Lower lobe of right lung (tissue), 2 donors: ENCODE measurements around the gene MYRF. TPM values are rescaled to one million over a fixed set of nuclear protein-coding genes. Genes with fewer than 3 reads are reported as not detected.

Source experiments
- ATAC-seq, 2 donors: fragments of 200-7000 bp; cut with Tn5 transposase; one replicate each; pipeline ENCODE4 v1.9.1; 2020 to 2022; ENCODE audit warnings: mild to moderate bottlenecking in 2 of 2, moderate library complexity in 2 of 2
- DNase-seq: peaks from one replicate; pipeline ENCODE4 v3.0.0-alpha.2; 2020
- H3K27ac ChIP-seq: fragments of 200-600 bp; one replicate; pipeline ENCODE4 v1.8.0; 2022
- H3K27me3 ChIP-seq: fragments of 200-600 bp; one replicate; pipeline ENCODE4 v1.8.0; 2022; ENCODE audit warnings: low read depth
- H3K36me3 ChIP-seq: fragments of 200-600 bp; one replicate; pipeline ENCODE4 v1.8.0; 2022; ENCODE audit warnings: mild to moderate bottlenecking
- H3K4me1 ChIP-seq: fragments of 200-600 bp; one replicate; pipeline ENCODE4 v1.8.0; 2022
- H3K4me3 ChIP-seq: fragments of 200-600 bp; one replicate; pipeline ENCODE4 v1.8.0; 2022; ENCODE audit warnings: mild to moderate bottlenecking
- H3K9me3 ChIP-seq: fragments of 200-600 bp; one replicate; pipeline ENCODE4 v1.8.0; 2022
- intact Hi-C: fragments of 100-400 bp; cut with DNase I; formaldehyde crosslinking; loops from one replicate; pipeline ENCODE4 v1.11.0; 2022
- total RNA-seq: library from RNA; stranded (reverse); fragmentation: NEBNext Ultra II Directional; extraction: Animal tissue kit (Norgen Biotek cat#: 25700); gene quantifications from one replicate; pipeline ENCODE4 v1.2.1, GENCODE V29; 2021
- TF ChIP-seq, protein P1 (sequence below): fragments of 200-600 bp; IDR thresholded peaks from one replicate; pipeline ENCODE4 v1.8.0; 2022; ENCODE audit warnings: antibody characterized with exemption, mild to moderate bottlenecking
- donor health status: DM: no; HTN: yes; CAD: no; lungs with severe emphysema.

The MYRF gene
- total RNA-seq, 1 donor from 2014 or later, result 37.9 TPM

DNA sequence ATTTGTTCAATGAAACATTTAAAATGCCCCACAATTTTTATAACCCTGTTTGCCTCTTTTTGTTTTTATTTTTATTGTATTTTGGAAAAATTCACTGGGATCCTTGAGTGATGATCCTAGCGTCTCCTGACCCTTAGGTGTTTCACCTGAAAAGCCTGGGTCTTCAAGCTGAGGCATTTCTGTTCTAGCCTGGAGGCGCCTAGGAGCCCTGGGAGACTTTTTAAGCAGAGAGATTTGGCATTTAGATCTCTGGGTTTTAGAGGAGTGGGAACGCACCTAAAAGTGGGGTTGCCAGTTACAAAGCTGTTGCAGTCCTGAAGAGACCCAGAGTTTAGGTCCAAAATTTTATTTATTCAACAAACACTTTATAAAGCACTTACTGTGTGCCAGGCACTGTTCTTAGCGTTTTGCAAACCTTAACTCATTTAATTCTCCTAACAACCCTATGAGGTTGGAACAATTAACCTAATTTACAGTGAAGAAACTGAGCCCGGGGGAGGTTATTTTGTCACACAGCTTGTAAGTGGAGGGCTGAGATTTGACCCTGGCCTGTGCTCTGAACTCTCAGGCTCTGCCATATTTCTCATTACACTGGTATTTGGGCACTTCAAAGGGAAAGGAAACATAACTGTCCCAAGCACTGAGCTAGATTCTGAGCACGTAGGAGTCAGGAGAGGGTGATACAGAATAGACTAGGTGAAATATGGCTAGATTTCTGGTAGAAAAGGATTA lies 65.2 kb downstream of the MYRF start:
- H3K4me3 ChIP-seq, result peak overlapping the region; percentile 82
- H3K9me3 ChIP-seq, result no peaks in the 10 kb centered on the region
- no peak for DNase-seq
- peak overlapping the region; percentile 99 for H3K27ac ChIP-seq
- intact Hi-C loops, result no loop called here
- no peaks in the 10 kb centered on the region for H3K27me3 ChIP-seq
- TF ChIP-seq, protein P1, sequence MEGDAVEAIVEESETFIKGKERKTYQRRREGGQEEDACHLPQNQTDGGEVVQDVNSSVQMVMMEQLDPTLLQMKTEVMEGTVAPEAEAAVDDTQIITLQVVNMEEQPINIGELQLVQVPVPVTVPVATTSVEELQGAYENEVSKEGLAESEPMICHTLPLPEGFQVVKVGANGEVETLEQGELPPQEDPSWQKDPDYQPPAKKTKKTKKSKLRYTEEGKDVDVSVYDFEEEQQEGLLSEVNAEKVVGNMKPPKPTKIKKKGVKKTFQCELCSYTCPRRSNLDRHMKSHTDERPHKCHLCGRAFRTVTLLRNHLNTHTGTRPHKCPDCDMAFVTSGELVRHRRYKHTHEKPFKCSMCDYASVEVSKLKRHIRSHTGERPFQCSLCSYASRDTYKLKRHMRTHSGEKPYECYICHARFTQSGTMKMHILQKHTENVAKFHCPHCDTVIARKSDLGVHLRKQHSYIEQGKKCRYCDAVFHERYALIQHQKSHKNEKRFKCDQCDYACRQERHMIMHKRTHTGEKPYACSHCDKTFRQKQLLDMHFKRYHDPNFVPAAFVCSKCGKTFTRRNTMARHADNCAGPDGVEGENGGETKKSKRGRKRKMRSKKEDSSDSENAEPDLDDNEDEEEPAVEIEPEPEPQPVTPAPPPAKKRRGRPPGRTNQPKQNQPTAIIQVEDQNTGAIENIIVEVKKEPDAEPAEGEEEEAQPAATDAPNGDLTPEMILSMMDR, result no peak
- no peak for ATAC-seq
- peaks cover 12% of the 10 kb centered on the region for H3K4me1 ChIP-seq
- peaks cover 4% of the 10 kb centered on the region for H3K36me3 ChIP-seq

- ATAC-seq (no peak), DNase-seq (no peak)
- intact Hi-C loops, result no loop called here
- Histone ChIP-seq H3K27ac (no peak overlapping the region), H3K27me3 (no peaks in the 10 kb centered on the region), H3K9me3 (no peaks in the 10 kb centered on the region), H3K4me3 (no peak overlapping the region), H3K4me1 (peaks cover 7% of the 10 kb centered on the region), H3K36me3 (no peaks in the 10 kb centered on the region)
- TF ChIP-seq, protein P1, result no peak
Observed at GRCh38 chr11:61820174-61820573, 67.7 kb downstream of the MYRF start.

GRCh38 chr11:61826930-61827570 lies 74.6 kb downstream of the MYRF start:
- TF ChIP-seq, protein P1, result no peak

GRCh38 chr11:61827571-61828378 lies 75.3 kb downstream of the MYRF start, which contains the start of gene FADS2:
Gene FADS2, plus strand, starts transcription at chr11:61828300. Its CDS starts 91 bp downstream, at chr11:61828391.
- H3K4me3 ChIP-seq, result peak within 1 kb of the TSS; percentile 67
- ATAC-seq (peak; percentile 91 to 94), DNase-seq (peak; percentile 94)
- intact Hi-C loops, result no loop called here
- H3K27me3 ChIP-seq, result peaks cover 17% of the 10 kb centered on the region
- H3K27ac ChIP-seq, result peak within 1 kb of the TSS; percentile 85
- TF ChIP-seq, protein P1, result no peak
- H3K4me1 ChIP-seq, result peaks cover 40% of the 10 kb centered on the region
- H3K9me3 ChIP-seq, result no peaks in the 10 kb centered on the region
- H3K36me3 ChIP-seq, result no peaks in the 10 kb centered on the region

More at GRCh38 chr11:61826930-61827570, 74.6 kb downstream of the MYRF start:
- peak; percentile 4 to 30 for ATAC-seq
- DNase-seq, result peak; percentile 65
- Histone ChIP-seq H3K9me3 (no peaks in the 10 kb centered on the region), H3K27ac (peak overlapping the region; percentile 85), H3K4me1 (peaks cover 40% of the 10 kb centered on the region), H3K27me3 (peaks cover 17% of the 10 kb centered on the region), H3K36me3 (no peaks in the 10 kb centered on the region), H3K4me3 (peak overlapping the region; percentile 67)
- intact Hi-C loops, result no loop called here

GRCh38 chr11:61828379-61828628 lies 75.9 kb downstream of the MYRF start:
- intact Hi-C loops, result no loop called here
- ATAC-seq, result peak in 1 of 2 donors; percentile 1
- TF ChIP-seq, protein P1, result no peak

More at GRCh38 chr11:61828379-61828628, 75.9 kb downstream of the MYRF start:
- H3K4me1 ChIP-seq, result peaks cover 40% of the 10 kb centered on the region
- H3K4me3 ChIP-seq, result peak overlapping the region; percentile 67
- H3K36me3 ChIP-seq, result no peaks in the 10 kb centered on the region
- peaks cover 17% of the 10 kb centered on the region for H3K27me3 ChIP-seq
- H3K27ac ChIP-seq, result peak overlapping the region; percentile 85
- H3K9me3 ChIP-seq, result no peaks in the 10 kb centered on the region
- no peak for DNase-seq
